Measurements from ENCODE around the gene RPGRIP1.

GRCh38 chr14:21279783-21280182 is at the start of gene RPGRIP1:
- TF ChIP-seq REST (IDR thresholded peaks at IDR 0.05; ENCODE audit: borderline replicate concordance), result no peak
- TF ChIP-seq CTCF (IDR thresholded peaks at IDR 0.05; ENCODE audit: poor library complexity, severe bottlenecking), result no peak

All from neural cell (in vitro differentiated cells).